HepG2 (cell line): ENCODE results near the gene PGC. TPM values are rescaled to one million over a fixed set of nuclear protein-coding genes. Genes with fewer than 3 reads are reported as not detected.

Experiments used
- ATAC-seq: fragments of 200-7000 bp; cut with Tn5 transposase; 3 replicates; pipeline ENCODE4 v1.9.1; 2020; ENCODE audit warnings: mild to moderate bottlenecking, moderate library complexity
- BruUV-seq: library from RNA; stranded (reverse); fragments of 400-500 nt; replicated peaks from 2 replicates; lab custom pipeline; 2021; lab: Mats Ljungman, UMichigan
- CTCF ChIA-PET: fragments of 300-600 bp; formaldehyde crosslinking; extraction: SDS; loops from one replicate; lab custom pipeline; 2021; ENCODE audit warnings: low total read pairs, inconsistent platforms, low intra/inter-chr PET ratio; lab: Yijun Ruan, JAX
- POLR2A ChIA-PET: fragments of 350-600 bp; sonication (Branson Sonifier 250); formaldehyde crosslinking; loops from one replicate; lab custom pipeline; 2020; ENCODE audit warnings: antibody characterized with exemption, inconsistent platforms; lab: Yijun Ruan, JAX
- DNase-seq: peaks from one replicate; pipeline ENCODE4 v3.0.0-alpha.2; 2015; ENCODE audit warnings: low spot score
- FAIRE-seq: peaks from 3 replicates; lab custom pipeline; 2011; peaks lifted over from hg19 to GRCh38; lab: Jason Lieb, UNC
- H2AFZ ChIP-seq: one replicate; pipeline ENCODE4 v1.6.1; 2011; ENCODE audit warnings: low read length, inconsistent platforms
- H3K27ac ChIP-seq: fragments of 300-600 bp; 3 replicates; pipeline ENCODE4 v1.8.0; 2011; ENCODE audit warnings: mixed run types, mild to moderate bottlenecking, mixed read lengths, low read length, inconsistent platforms; ENCODE audit not compliant: insufficient read depth; ENCODE audit errors: extremely low read length
- H3K27me3 ChIP-seq, 2 experiments: fragments of 200-600 bp in 1 of 2; 2 replicates in 1 of 2; 3 replicates in 1 of 2; pipeline versions ENCODE4 v1.6.0 to v1.8.0; 2011; ENCODE audit warnings: low read length in 2 of 2, mild to moderate bottlenecking in 2 of 2, moderate library complexity in 2 of 2, inconsistent platforms in 1 of 2; ENCODE audit not compliant: insufficient read depth in 2 of 2, control insufficient read depth in 1 of 2
- H3K36me3 ChIP-seq, 2 experiments: fragments of 200-600 bp in 1 of 2; replicated peaks in 1 of 2; 2 replicates in 1 of 2; 3 replicates in 1 of 2; pipeline versions ENCODE4 v1.5.1 to v1.8.0; 2011; ENCODE audit warnings: low read length in 2 of 2, inconsistent platforms in 1 of 2; ENCODE audit not compliant: insufficient read depth in 2 of 2, control insufficient read depth in 1 of 2
- H3K4me1 ChIP-seq: 2 replicates; pipeline ENCODE4 v1.5.1; 2012; ENCODE audit warnings: low read length, inconsistent platforms; ENCODE audit not compliant: insufficient read depth
- H3K4me2 ChIP-seq: 2 replicates; pipeline ENCODE4 v1.6.0; 2011; ENCODE audit warnings: low read depth, low read length, inconsistent platforms
- H3K4me3 ChIP-seq, 3 experiments: fragments of 200-600 bp in 1 of 3; sonication (generic), shearing (Covaris generic) in 1 of 3; replicated peaks in 1 of 3; 2 replicates each; pipeline ENCODE4 v1.5.1; 2011 to 2016; ENCODE audit warnings: low read length in 3 of 3, inconsistent platforms in 2 of 3, low read depth in 2 of 3, mild to moderate bottlenecking in 2 of 3, control low read depth in 1 of 3, mixed read lengths in 1 of 3; ENCODE audit not compliant: insufficient read depth in 1 of 3
- H3K79me2 ChIP-seq: one replicate; pipeline ENCODE4 v1.6.1; 2011; ENCODE audit warnings: low read length, inconsistent platforms; ENCODE audit not compliant: insufficient read depth
- H3K9ac ChIP-seq: 2 replicates; pipeline ENCODE4 v1.6.0; 2011; ENCODE audit warnings: mild to moderate bottlenecking, low read depth, low read length, inconsistent platforms; ENCODE audit not compliant: insufficient read depth
- H3K9me3 ChIP-seq: 2 replicates; pipeline ENCODE4 v1.5.1; 2012; ENCODE audit warnings: mild to moderate bottlenecking, low read length
- H4K20me1 ChIP-seq: 2 replicates; pipeline ENCODE4 v1.6.0; 2011; ENCODE audit warnings: inconsistent platforms, mild to moderate bottlenecking, low read length, moderate library complexity; ENCODE audit not compliant: insufficient read depth
- BHLHE40 ChIP-seq: IDR thresholded peaks from 2 replicates; pipeline ENCODE4 v1.6.1; 2011; ENCODE audit warnings: low read length, improper control_type of control experiment
- CEBPG ChIP-seq: IDR thresholded peaks from 2 replicates; pipeline ENCODE4 v1.6.1; 2016
- EHMT2 ChIP-seq: fragments of 200-600 bp; sonication (generic); IDR thresholded peaks from 2 replicates; pipeline ENCODE4 v1.7.0; 2017; ENCODE audit warnings: antibody characterized with exemption, low read depth, low read length, borderline replicate concordance
- HNF4G ChIP-seq, 2 experiments: sonication (generic) in 1 of 2; formaldehyde crosslinking in 1 of 2; IDR thresholded peaks; 2 replicates each; pipeline versions ENCODE4 v1.4.0 to v1.6.1; 2011 to 2020; ENCODE audit warnings: borderline replicate concordance in 2 of 2, low read depth in 2 of 2, mild to moderate bottlenecking in 2 of 2, low read length in 1 of 2, missing genetic modification reagents in 1 of 2, moderate library complexity in 1 of 2
- HNRNPLL ChIP-seq: fragments of 200-400 bp; formaldehyde crosslinking; IDR thresholded peaks from 2 replicates; pipeline ENCODE4 v1.6.1; 2017; ENCODE audit warnings: mild to moderate bottlenecking, low read depth, low read length; ENCODE audit not compliant: poor library complexity, severe bottlenecking
- JDP2 ChIP-seq: sonication (generic); formaldehyde crosslinking; IDR thresholded peaks from 2 replicates; pipeline ENCODE4 v1.8.1; 2022; ENCODE audit warnings: missing genetic modification reagents, borderline replicate concordance
- NFE2 ChIP-seq: sonication (generic); formaldehyde crosslinking; IDR thresholded peaks from 2 replicates; pipeline ENCODE4 v1.4.0; 2020; ENCODE audit warnings: missing genetic modification reagents
- NFKB2 ChIP-seq: sonication (generic); formaldehyde crosslinking; IDR thresholded peaks from 2 replicates; pipeline ENCODE4 v1.4.0; 2020; ENCODE audit warnings: missing genetic modification reagents, borderline replicate concordance
- SIN3A ChIP-seq: IDR thresholded peaks from 2 replicates; pipeline ENCODE4 v1.6.1; 2011; ENCODE audit warnings: low read depth, mild to moderate bottlenecking, control low read depth, low read length, borderline replicate concordance
- SMC3 ChIP-seq: IDR thresholded peaks from 2 replicates; pipeline ENCODE4 v1.6.1; 2011; ENCODE audit warnings: low read length, improper control_type of control experiment
- ZBTB21 ChIP-seq: sonication (generic); formaldehyde crosslinking; IDR thresholded peaks from 2 replicates; pipeline ENCODE4 v1.4.0; 2020; ENCODE audit warnings: missing genetic modification reagents
- ZKSCAN8 ChIP-seq: IDR thresholded peaks from 2 replicates; pipeline ENCODE4 v1.6.1; 2016; ENCODE audit warnings: borderline replicate concordance, missing genetic modification reagents, missing compliant biosample characterization
- ZNF121 ChIP-seq: sonication (generic); formaldehyde crosslinking; IDR thresholded peaks from 2 replicates; pipeline ENCODE4 v1.5.0; 2020; ENCODE audit warnings: mild to moderate bottlenecking, missing genetic modification reagents
- ZNF143 ChIP-seq: sonication (generic); formaldehyde crosslinking; IDR thresholded peaks from 2 replicates; pipeline ENCODE4 v1.4.0; 2020; ENCODE audit warnings: missing genetic modification reagents
- ZNF768 ChIP-seq: sonication (generic); formaldehyde crosslinking; IDR thresholded peaks from 2 replicates; pipeline ENCODE4 v1.4.0; 2020; ENCODE audit warnings: missing genetic modification reagents
- WGBS: methylation state at CpG from one replicate; pipeline ENCODE4 v1.1.6; 2017; ENCODE audit warnings: low lambda C conversion rate; 5-methylcytosine and 5-hydroxymethylcytosine counted together
- in situ Hi-C: cut with HindIII; loops from 2 replicates; pipeline ENCODE4 v1.10.0; 2017; ENCODE audit warnings: low pct_unique_long_range_greater_than_20kb; ENCODE audit not compliant: extremely low pct_ligation_motif_present
- intact Hi-C: fragments of 100-400 bp; cut with micrococcal nuclease; formaldehyde crosslinking; loops from one replicate; pipeline ENCODE4 v1.10.0; 2022; ENCODE audit not compliant: unreplicated experiment
- polyA plus RNA-seq, 8 experiments: library from polyadenylated mRNA; depleted of rRNA in 3 of 8; stranded (reverse) in 7 of 8; unstranded in 1 of 8; fragments of >200 nt; fragmentation: Illumina TruSeq in 4 of 8; extraction: Trizol in 4 of 8; gene quantifications; 2 replicates each; pipeline versions ENCODE4 v1.2.1 to v1.2.3, GENCODE V29; 2011 to 2016; ENCODE audit warnings: low read depth in 4 of 8, missing spikeins in 1 of 8, mixed read lengths in 1 of 8; ENCODE audit not compliant: insufficient read depth in 1 of 8
- total RNA-seq, 5 experiments: library from RNA; depleted of rRNA; stranded (reverse); fragments of >200 nt; fragmentation: Illumina TruSeq; extraction: Trizol; gene quantifications; 2 replicates each; pipeline ENCODE4 v1.2.3, GENCODE V29; 2016; ENCODE audit warnings: low read depth in 1 of 5
- TF ChIP-seq, protein P1 (sequence below): sonication (generic); formaldehyde crosslinking; IDR thresholded peaks from 2 replicates; pipeline ENCODE4 v1.4.0; 2020; ENCODE audit warnings: missing genetic modification reagents
- TF ChIP-seq, protein P2 (sequence below): sonication (generic); formaldehyde crosslinking; IDR thresholded peaks from 2 replicates; pipeline ENCODE4 v1.8.0; 2022; ENCODE audit warnings: mild to moderate bottlenecking, missing genetic modification reagents, moderate library complexity

PGC gene
- total and polyA plus RNA-seq, 2 of the 13 experiments (the other 11 are each of a cell fraction or from before 2014, with no cell fraction given) = 426 to 502 TPM

DNA sequence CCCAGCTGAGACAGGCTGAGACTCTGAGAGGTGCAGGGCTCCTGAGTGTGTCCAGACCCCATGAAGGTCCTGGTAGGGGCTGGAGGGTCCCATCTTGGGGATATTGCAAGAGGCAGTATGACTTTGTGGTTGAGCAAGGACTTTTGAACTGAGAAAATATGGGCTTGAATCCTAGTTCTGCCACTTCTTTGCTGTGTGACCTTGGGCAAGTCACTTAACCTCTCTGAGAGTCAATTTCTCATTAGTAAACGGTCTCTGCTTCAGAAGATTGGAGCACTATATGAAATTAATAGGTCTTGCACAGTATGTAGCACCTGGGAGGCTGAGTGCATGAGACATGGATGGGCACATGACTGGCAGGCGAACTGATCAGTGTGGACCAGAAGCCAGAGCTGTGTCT is 54.5 kb downstream of the PGC start:
- H3K9ac ChIP-seq = no peak overlapping the region
- no peak for DNase-seq
- ChIA-PET CTCF (interaction anchor here (1.5 kb wide), 1 partner anchor 9 kb away, joined by 3 read pairs; no protein-coding TSS in a partner anchor), POLR2A (no interaction called here)
- no peak overlapping the region for H2AFZ ChIP-seq
- no peaks in the 10 kb centered on the region for H3K27me3 ChIP-seq
- in situ Hi-C loops = no loop called here
- H3K4me1 ChIP-seq = peaks cover 11% of the 10 kb centered on the region; the same call in 1 of the 2 replicates
- intact Hi-C loops = no loop called here
- BruUV-seq = no TSS peak
- no peak for ATAC-seq
- peaks cover 5 to 9% of the 10 kb centered on the region in 2 experiments; a peak in 1 of 5 replicates for H3K36me3 ChIP-seq
- H4K20me1 ChIP-seq = no peaks in the 10 kb centered on the region
- no peak overlapping the region for H3K27ac ChIP-seq
- 90% methylated on average over 2 of the region's 2 CpGs for WGBS
- H3K4me2 ChIP-seq = no peak overlapping the region
- no peaks in the 10 kb centered on the region for H3K79me2 ChIP-seq
- TF ChIP-seq HNF4G (IDR thresholded peaks at IDR 0.05; ENCODE audit: borderline replicate concordance, low read depth, low read length) = no peak
- TF ChIP-seq HNF4G (CRISPR knock-in tag; IDR thresholded peaks at IDR 0.05; ENCODE audit: borderline replicate concordance, low read depth) = no peak
- TF ChIP-seq ZNF768 (CRISPR knock-in tag) = peak; percentile 92
- TF ChIP-seq ZNF121 (CRISPR knock-in tag) = no peak
- no peak for TF ChIP-seq ZBTB21
- H3K9me3 ChIP-seq = no peaks in the 10 kb centered on the region
- FAIRE-seq = no peak
- no peak overlapping the region for H3K4me3 ChIP-seq

GRCh38 chr6:41692080-41692675 is 55.0 kb downstream of the PGC start:
- H3K4me2 ChIP-seq = no peak overlapping the region
- H3K27ac ChIP-seq = no peak overlapping the region
- no peaks in the 10 kb centered on the region for H3K9me3 ChIP-seq
- H2AFZ ChIP-seq = no peak overlapping the region
- peaks cover 11% of the 10 kb centered on the region; the same call in 1 of the 2 replicates for H3K4me1 ChIP-seq
- POLR2A ChIA-PET = no interaction called here
- no peaks in the 10 kb centered on the region for H4K20me1 ChIP-seq
- intact Hi-C loops = no loop called here
- no peak overlapping the region for H3K9ac ChIP-seq
- H3K79me2 ChIP-seq = no peaks in the 10 kb centered on the region
- no peak overlapping the region for H3K4me3 ChIP-seq
- CTCF ChIA-PET = interaction anchor here (1.5 kb wide), 1 partner anchor 9 kb away, joined by 3 read pairs; no protein-coding TSS in a partner anchor
- no TSS peak for BruUV-seq
- DNase-seq (no peak), FAIRE-seq (no peak), ATAC-seq (no peak)
- peaks cover 5 to 11% of the 10 kb centered on the region in 2 experiments; a peak in 1 of 5 replicates for H3K36me3 ChIP-seq
- no peaks in the 10 kb centered on the region for H3K27me3 ChIP-seq
- in situ Hi-C loops = no loop called here
- TF ChIP-seq NFKB2 (CRISPR knock-in tag) = no peak
- no peak for TF ChIP-seq SMC3
- TF ChIP-seq ZNF143 (CRISPR knock-in tag) = no peak
- no peak for TF ChIP-seq ZKSCAN8
- no peak for TF ChIP-seq BHLHE40
- TF ChIP-seq EHMT2 = no peak
- no peak for TF ChIP-seq HNRNPLL
- no peak for TF ChIP-seq CEBPG (CRISPR knock-in tag)
- no peak for TF ChIP-seq ZNF768 (CRISPR knock-in tag)
- TF ChIP-seq, protein P1, sequence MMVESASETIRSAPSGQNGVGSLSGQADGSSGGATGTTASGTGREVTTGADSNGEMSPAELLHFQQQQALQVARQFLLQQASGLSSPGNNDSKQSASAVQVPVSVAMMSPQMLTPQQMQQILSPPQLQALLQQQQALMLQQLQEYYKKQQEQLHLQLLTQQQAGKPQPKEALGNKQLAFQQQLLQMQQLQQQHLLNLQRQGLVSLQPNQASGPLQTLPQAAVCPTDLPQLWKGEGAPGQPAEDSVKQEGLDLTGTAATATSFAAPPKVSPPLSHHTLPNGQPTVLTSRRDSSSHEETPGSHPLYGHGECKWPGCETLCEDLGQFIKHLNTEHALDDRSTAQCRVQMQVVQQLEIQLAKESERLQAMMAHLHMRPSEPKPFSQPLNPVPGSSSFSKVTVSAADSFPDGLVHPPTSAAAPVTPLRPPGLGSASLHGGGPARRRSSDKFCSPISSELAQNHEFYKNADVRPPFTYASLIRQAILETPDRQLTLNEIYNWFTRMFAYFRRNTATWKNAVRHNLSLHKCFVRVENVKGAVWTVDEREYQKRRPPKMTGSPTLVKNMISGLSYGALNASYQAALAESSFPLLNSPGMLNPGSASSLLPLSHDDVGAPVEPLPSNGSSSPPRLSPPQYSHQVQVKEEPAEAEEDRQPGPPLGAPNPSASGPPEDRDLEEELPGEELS = no peak
- TF ChIP-seq JDP2 (CRISPR knock-in tag) = no peak
- no peak for TF ChIP-seq NFE2 (CRISPR knock-in tag)
- no peak for TF ChIP-seq SIN3A
- TF ChIP-seq, protein P2, sequence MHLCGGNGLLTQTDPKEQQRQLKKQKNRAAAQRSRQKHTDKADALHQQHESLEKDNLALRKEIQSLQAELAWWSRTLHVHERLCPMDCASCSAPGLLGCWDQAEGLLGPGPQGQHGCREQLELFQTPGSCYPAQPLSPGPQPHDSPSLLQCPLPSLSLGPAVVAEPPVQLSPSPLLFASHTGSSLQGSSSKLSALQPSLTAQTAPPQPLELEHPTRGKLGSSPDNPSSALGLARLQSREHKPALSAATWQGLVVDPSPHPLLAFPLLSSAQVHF (CRISPR knock-in tag) = no peak
